Astrocyte (in vitro differentiated cells and primary cell): ENCODE results near the gene GALK2. TPM values are rescaled to one million over a fixed set of nuclear protein-coding genes. Genes with fewer than 3 reads are reported as not detected.
A peak's percentile ranks its signal among the peaks of the same experiment; 100 is the strongest.

Source experiments
- DNase-seq: peaks from one replicate; pipeline ENCODE4 v3.0.0-alpha.2; 2010; ENCODE audit warnings: low read depth
- FAIRE-seq: peaks from 2 replicates; lab custom pipeline; 2011; peaks lifted over from hg19 to GRCh38; lab: Jason Lieb, UNC
- H2AFZ ChIP-seq: 2 replicates; pipeline ENCODE4 v1.6.0; 2012; ENCODE audit warnings: low read depth, low read length, inconsistent platforms
- H3K27ac ChIP-seq: 2 replicates; pipeline ENCODE4 v1.5.1; 2011; ENCODE audit warnings: low read depth, low read length, inconsistent platforms
- H3K27me3 ChIP-seq: 2 replicates; pipeline ENCODE4 v1.6.0; 2011; ENCODE audit warnings: low read length, inconsistent platforms; ENCODE audit not compliant: insufficient read depth
- H3K36me3 ChIP-seq: 2 replicates; pipeline ENCODE4 v1.5.1; 2011; ENCODE audit warnings: low read length, inconsistent platforms; ENCODE audit not compliant: insufficient read depth
- H3K4me1 ChIP-seq: 2 replicates; pipeline ENCODE4 v1.5.1; 2011; ENCODE audit warnings: low read length, inconsistent platforms; ENCODE audit not compliant: insufficient read depth
- H3K4me2 ChIP-seq: 2 replicates; pipeline ENCODE4 v1.6.0; 2012; ENCODE audit warnings: low read length, inconsistent platforms
- H3K4me3 ChIP-seq: 2 replicates; pipeline ENCODE4 v1.5.1; 2011; ENCODE audit warnings: low read depth, mild to moderate bottlenecking, low read length, inconsistent platforms; ENCODE audit not compliant: insufficient read depth
- H3K79me2 ChIP-seq: 2 replicates; pipeline ENCODE4 v1.6.0; 2012; ENCODE audit warnings: mild to moderate bottlenecking, low read length, inconsistent platforms; ENCODE audit not compliant: insufficient read depth
- H3K9ac ChIP-seq: 2 replicates; pipeline ENCODE4 v1.6.0; 2012; ENCODE audit warnings: mild to moderate bottlenecking, low read length, inconsistent platforms
- H3K9me3 ChIP-seq: 2 replicates; pipeline ENCODE4 v1.5.1; 2012; ENCODE audit warnings: low read depth, mild to moderate bottlenecking, low read length, inconsistent platforms; ENCODE audit not compliant: insufficient read depth
- H4K20me1 ChIP-seq: 2 replicates; pipeline ENCODE4 v1.6.0; 2012; ENCODE audit warnings: low read length, inconsistent platforms; ENCODE audit not compliant: insufficient read depth
- H3K27ac Mint-ChIP-seq: one replicate; pipeline ENCODE4 v1.8.0; 2021; ENCODE audit warnings: mild to moderate bottlenecking, mixed read lengths; ENCODE audit not compliant: unreplicated experiment
- H3K27me3 Mint-ChIP-seq: one replicate; pipeline ENCODE4 v1.8.0; 2021; ENCODE audit warnings: low read depth, mixed read lengths; ENCODE audit not compliant: unreplicated experiment
- H3K36me3 Mint-ChIP-seq: one replicate; pipeline ENCODE4 v1.8.0; 2021; ENCODE audit warnings: low read depth, mixed read lengths; ENCODE audit not compliant: unreplicated experiment
- H3K4me1 Mint-ChIP-seq: one replicate; pipeline ENCODE4 v1.8.0; 2021; ENCODE audit warnings: low read depth, mixed read lengths; ENCODE audit not compliant: unreplicated experiment
- H3K4me3 Mint-ChIP-seq: one replicate; pipeline ENCODE4 v1.8.0; 2021; ENCODE audit warnings: mild to moderate bottlenecking, moderate library complexity, mixed read lengths; ENCODE audit not compliant: unreplicated experiment
- H3K9me3 Mint-ChIP-seq: one replicate; pipeline ENCODE4 v1.8.0; 2021; ENCODE audit warnings: mild to moderate bottlenecking, mixed read lengths; ENCODE audit not compliant: unreplicated experiment
- CTCF ChIP-seq: IDR thresholded peaks from 2 replicates; pipeline ENCODE4 v1.5.1; 2011; ENCODE audit warnings: low read depth, mild to moderate bottlenecking, inconsistent platforms, low read length, moderate library complexity; ENCODE audit not compliant: insufficient read depth
- EZH2 ChIP-seq: IDR thresholded peaks from 2 replicates; pipeline ENCODE4 v1.6.1; 2012; ENCODE audit warnings: mild to moderate bottlenecking, low read length, inconsistent platforms; ENCODE audit not compliant: insufficient read depth
- total RNA-seq: library from RNA; stranded (reverse); gene quantifications from 2 replicates; pipeline ENCODE4 v1.2.1, GENCODE V29; 2021

Gene GALK2
- total RNA-seq, 1 donor from 2014 or later, result 21.4 TPM

- FAIRE-seq (no peak), DNase-seq (no peak)
- Histone ChIP-seq H3K36me3 (peaks cover 12% of the 10 kb centered on the region), H3K4me3 (no peak overlapping the region), H3K27me3 (no peaks in the 10 kb centered on the region), H3K27ac (no peak overlapping the region), H4K20me1 (peaks cover 50% of the 10 kb centered on the region), H3K9ac (no peak overlapping the region), H3K9me3 (no peaks in the 10 kb centered on the region), H3K79me2 (peaks cover 96% of the 10 kb centered on the region), H3K4me2 (no peak overlapping the region), H2AFZ (no peak overlapping the region), H3K4me1 (peaks cover 3% of the 10 kb centered on the region)
- Mint-ChIP-seq H3K36me3 (no peaks in the 10 kb centered on the region), H3K27me3 (no peaks in the 10 kb centered on the region), H3K4me1 (peaks cover 15% of the 10 kb centered on the region), H3K4me3 (peak overlapping the region; percentile 7), H3K27ac (no peak overlapping the region), H3K9me3 (no peaks in the 10 kb centered on the region)
- TF ChIP-seq EZH2 (no peak), CTCF (no peak)
Observed at GRCh38 chr15:49148298-49148697, 21.7 kb upstream of the GALK2 start.

DNA sequence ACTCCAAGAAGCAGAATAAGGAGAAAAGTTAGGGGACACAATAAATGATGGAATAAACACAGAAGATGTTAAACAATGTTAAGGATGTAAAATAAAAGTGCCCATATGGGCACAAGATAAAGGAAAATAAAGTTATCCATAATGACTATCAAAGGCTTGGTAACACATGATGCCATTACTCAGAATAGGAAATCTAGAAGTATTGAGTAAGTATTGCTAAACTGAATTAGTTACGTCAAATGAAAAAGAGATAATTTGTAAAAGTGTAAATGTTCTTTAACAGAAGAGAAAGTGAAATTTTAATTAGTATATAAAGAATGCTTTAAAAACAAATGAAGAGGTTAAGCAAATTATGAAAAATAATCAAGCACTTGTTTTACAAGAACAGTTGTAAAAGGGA lies 21.3 kb upstream of the GALK2 start:
- FAIRE-seq, result no peak
- no peaks in the 10 kb centered on the region for H3K27me3 Mint-ChIP-seq

More for the DNA sequence above, 21.3 kb upstream of the GALK2 start:
- Histone ChIP-seq H3K4me2 (no peak overlapping the region), H3K36me3 (peaks cover 9% of the 10 kb centered on the region), H3K4me1 (peaks cover 3% of the 10 kb centered on the region), H3K79me2 (peaks cover 98% of the 10 kb centered on the region), H3K9me3 (no peaks in the 10 kb centered on the region), H3K4me3 (no peak overlapping the region), H3K9ac (no peak overlapping the region), H3K27ac (no peak overlapping the region), H4K20me1 (peaks cover 54% of the 10 kb centered on the region), H2AFZ (no peak overlapping the region), H3K27me3 (no peaks in the 10 kb centered on the region)
- TF ChIP-seq EZH2 (no peak), CTCF (no peak)
- DNase-seq, result no peak
- no peak overlapping the region for H3K4me3 Mint-ChIP-seq
- no peaks in the 10 kb centered on the region for H3K36me3 Mint-ChIP-seq
- peaks cover 16% of the 10 kb centered on the region for H3K4me1 Mint-ChIP-seq
- H3K9me3 Mint-ChIP-seq, result no peaks in the 10 kb centered on the region
- no peak overlapping the region for H3K27ac Mint-ChIP-seq
